ENCODE results near the gene SLC25A43.

DNA sequence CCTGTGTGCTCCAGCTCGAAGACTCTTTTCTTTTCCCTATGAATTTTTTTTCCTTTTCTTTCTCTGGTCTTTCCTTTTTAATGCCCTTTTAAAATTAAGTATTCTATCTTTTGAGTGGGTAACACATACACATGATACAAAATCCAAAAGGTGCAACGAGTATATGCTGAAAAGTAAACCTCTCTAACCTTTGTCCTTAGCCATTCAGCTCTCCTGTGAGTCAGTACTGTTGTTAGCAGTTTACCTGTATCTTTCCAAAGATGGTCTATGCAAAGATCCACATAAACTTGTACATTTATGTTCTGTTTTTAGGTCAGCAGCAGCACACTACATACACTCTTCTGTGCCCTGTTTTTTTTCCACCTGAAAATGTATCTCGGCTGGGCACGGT, 28.7 kb downstream of the SLC25A43 start:
- TF ChIP-seq, protein P1, sequence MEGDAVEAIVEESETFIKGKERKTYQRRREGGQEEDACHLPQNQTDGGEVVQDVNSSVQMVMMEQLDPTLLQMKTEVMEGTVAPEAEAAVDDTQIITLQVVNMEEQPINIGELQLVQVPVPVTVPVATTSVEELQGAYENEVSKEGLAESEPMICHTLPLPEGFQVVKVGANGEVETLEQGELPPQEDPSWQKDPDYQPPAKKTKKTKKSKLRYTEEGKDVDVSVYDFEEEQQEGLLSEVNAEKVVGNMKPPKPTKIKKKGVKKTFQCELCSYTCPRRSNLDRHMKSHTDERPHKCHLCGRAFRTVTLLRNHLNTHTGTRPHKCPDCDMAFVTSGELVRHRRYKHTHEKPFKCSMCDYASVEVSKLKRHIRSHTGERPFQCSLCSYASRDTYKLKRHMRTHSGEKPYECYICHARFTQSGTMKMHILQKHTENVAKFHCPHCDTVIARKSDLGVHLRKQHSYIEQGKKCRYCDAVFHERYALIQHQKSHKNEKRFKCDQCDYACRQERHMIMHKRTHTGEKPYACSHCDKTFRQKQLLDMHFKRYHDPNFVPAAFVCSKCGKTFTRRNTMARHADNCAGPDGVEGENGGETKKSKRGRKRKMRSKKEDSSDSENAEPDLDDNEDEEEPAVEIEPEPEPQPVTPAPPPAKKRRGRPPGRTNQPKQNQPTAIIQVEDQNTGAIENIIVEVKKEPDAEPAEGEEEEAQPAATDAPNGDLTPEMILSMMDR (IDR thresholded peaks at IDR 0.05) = no peak
- TF ChIP-seq NRF1 (IDR thresholded peaks at IDR 0.05; ENCODE audit: low read depth, low read length) (no peak), SMC3 (IDR thresholded peaks at IDR 0.05; ENCODE audit: low read depth, low read length) (no peak), FOXM1 (IDR thresholded peaks at IDR 0.05; ENCODE audit: low read depth) (no peak)
